Naive thymus-derived CD4-positive, alpha-beta T cell (primary cell): ENCODE measurements around the gene PRL. TPM values are rescaled to one million over a fixed set of nuclear protein-coding genes. Genes with fewer than 3 reads are reported as not detected.

ENCODE experiments used
- ATAC-seq: fragments of 150-1000 bp; cut with Tn5 transposase; 2 replicates; pipeline ENCODE4 v1.10.0; 2021; ENCODE audit warnings: mild to moderate bottlenecking, moderate library complexity
- CTCF ChIA-PET: fragments of 350-600 bp; sonication (Branson Sonifier 250); formaldehyde crosslinking; loops from one replicate; lab custom pipeline; 2021; ENCODE audit warnings: antibody characterized with exemption; lab: Charles Lee
- POLR2A ChIA-PET: fragments of 350-600 bp; sonication (Branson Sonifier 250); formaldehyde crosslinking; loops from one replicate; lab custom pipeline; 2021; ENCODE audit warnings: antibody characterized with exemption, inconsistent platforms; lab: Charles Lee
- DNase-seq, 9 donors: peaks; one replicate each; pipeline versions ENCODE4 v3.0.0 to v3.0.0-alpha.2; 2020 to 2022; ENCODE audit warnings: mixed read lengths in 1 of 9
- H3K27ac ChIP-seq: one replicate; pipeline ENCODE4 v1.7.0; 2013; ENCODE audit warnings: mild to moderate bottlenecking, low read depth, low read length, moderate library complexity
- H3K27me3 ChIP-seq, 2 donors: one replicate each; pipeline ENCODE4 v1.7.0; 2013; ENCODE audit warnings: low read length in 2 of 2, mild to moderate bottlenecking in 2 of 2, moderate library complexity in 2 of 2; ENCODE audit not compliant: control insufficient read depth in 2 of 2, insufficient read depth in 2 of 2
- H3K36me3 ChIP-seq, 3 experiments: 1 replicate in 2 of 3; 2 replicates in 1 of 3; pipeline ENCODE4 v1.7.0; 2013; ENCODE audit warnings: low read length in 3 of 3, mild to moderate bottlenecking in 3 of 3, moderate library complexity in 1 of 3; ENCODE audit not compliant: insufficient read depth in 3 of 3, control insufficient read depth in 2 of 3
- H3K4me1 ChIP-seq, 2 donors: one replicate each; pipeline ENCODE4 v1.7.0; 2013; ENCODE audit warnings: low read length in 2 of 2, mild to moderate bottlenecking in 2 of 2, moderate library complexity in 1 of 2; ENCODE audit not compliant: control insufficient read depth in 2 of 2, insufficient read depth in 2 of 2
- H3K4me3 ChIP-seq: 2 replicates; pipeline ENCODE4 v1.7.0; 2013; ENCODE audit warnings: mild to moderate bottlenecking, low read length
- H3K9me3 ChIP-seq, 3 experiments: 1 replicate in 2 of 3; 2 replicates in 1 of 3; pipeline ENCODE4 v1.7.0; 2013; ENCODE audit warnings: low read length in 3 of 3; ENCODE audit not compliant: control insufficient read depth in 2 of 3
- H3K27ac Mint-ChIP-seq, 9 donors: one replicate each; pipeline ENCODE4 v1.8.0; 2020 to 2022; ENCODE audit warnings: mixed read lengths in 9 of 9, mild to moderate bottlenecking in 8 of 9, moderate library complexity in 5 of 9, inconsistent platforms in 2 of 9
- H3K27me3 Mint-ChIP-seq, 5 donors: one replicate each; pipeline ENCODE4 v1.8.0; 2021 to 2022; ENCODE audit warnings: mixed read lengths in 5 of 5, mild to moderate bottlenecking in 1 of 5
- H3K36me3 Mint-ChIP-seq, 5 donors: one replicate each; pipeline ENCODE4 v1.8.0; 2020 to 2022; ENCODE audit warnings: mixed read lengths in 5 of 5, mild to moderate bottlenecking in 3 of 5, inconsistent platforms in 1 of 5
- H3K4me1 Mint-ChIP-seq, 7 donors: one replicate each; pipeline ENCODE4 v1.8.0; 2020 to 2022; ENCODE audit warnings: mixed read lengths in 7 of 7, mild to moderate bottlenecking in 3 of 7, inconsistent platforms in 1 of 7
- H3K4me3 Mint-ChIP-seq, 10 donors: one replicate each; pipeline ENCODE4 v1.8.0; 2020 to 2022; ENCODE audit warnings: mild to moderate bottlenecking in 10 of 10, mixed read lengths in 10 of 10, moderate library complexity in 6 of 10, inconsistent platforms in 2 of 10
- H3K9me3 Mint-ChIP-seq, 11 donors: one replicate each; pipeline ENCODE4 v1.8.0; 2020 to 2022; ENCODE audit warnings: mixed read lengths in 11 of 11, mild to moderate bottlenecking in 4 of 11, inconsistent platforms in 1 of 11, moderate library complexity in 1 of 11
- intact Hi-C, 2 donors: fragments of 100-400 bp; cut with micrococcal nuclease; formaldehyde crosslinking; loops; one replicate each; pipeline ENCODE4 v1.15.1; 2023
- polyA plus RNA-seq, 2 donors: library from polyadenylated mRNA; unstranded; fragments of 300-500 nt; fragmentation: Illumina TruSeq; gene quantifications; one replicate each; pipeline ENCODE4 v1.2.3, GENCODE V29; 2021
- total RNA-seq, 6 experiments: library from RNA in 5 of 6; stranded (reverse) in 5 of 6; gene quantifications; 1 replicate in 5 of 6; 2 replicates in 1 of 6; pipeline ENCODE4 v1.2.3 and lab custom pipeline; 2021 to 2026

The PRL gene
- total and polyA plus RNA-seq, 7 experiments from 2014 or later, result not detected

GRCh38 chr6:22328474-22328873, 31.6 kb upstream of the PRL start:
- Mint-ChIP-seq H3K27me3 (no peaks in the 10 kb centered on the region), H3K27ac (no peak overlapping the region), H3K4me3 (no peak overlapping the region), H3K9me3 (peaks cover 0 to 7% (median 0%) of the 10 kb centered on the region in 11 donors), H3K36me3 (peaks cover 0 to 6% (median 0%) of the 10 kb centered on the region in 5 donors), H3K4me1 (peaks cover 0 to 1% (median 0%) of the 10 kb centered on the region in 7 donors)
- DNase-seq, result no peak
- Histone ChIP-seq H3K4me1 (no peaks in the 10 kb centered on the region), H3K4me3 (no peak overlapping the region), H3K27ac (no peak overlapping the region), H3K9me3 (no peaks in the 10 kb centered on the region), H3K36me3 (no peaks in the 10 kb centered on the region), H3K27me3 (no peaks in the 10 kb centered on the region)
- no peak for ATAC-seq
- POLR2A ChIA-PET, result no interaction called here
- CTCF ChIA-PET, result no interaction called here
- intact Hi-C loops, result no loop called here

GRCh38 chr6:22327881-22328280, 31.0 kb upstream of the PRL start:
- H3K27ac ChIP-seq, result no peak overlapping the region
- H3K4me3 ChIP-seq, result no peak overlapping the region
- no peaks in the 10 kb centered on the region for H3K9me3 ChIP-seq
- POLR2A ChIA-PET, result no interaction called here
- CTCF ChIA-PET, result no interaction called here
- no peak overlapping the region for H3K27ac Mint-ChIP-seq
- H3K36me3 Mint-ChIP-seq, result peaks cover 0 to 6% (median 0%) of the 10 kb centered on the region in 5 donors
- H3K27me3 Mint-ChIP-seq, result no peaks in the 10 kb centered on the region
- no peaks in the 10 kb centered on the region for H3K36me3 ChIP-seq
- ATAC-seq, result no peak
- DNase-seq, result no peak
- H3K27me3 ChIP-seq, result no peaks in the 10 kb centered on the region
- intact Hi-C loops, result no loop called here
- H3K4me1 Mint-ChIP-seq, result peaks cover 0 to 1% (median 0%) of the 10 kb centered on the region in 7 donors
- no peaks in the 10 kb centered on the region for H3K4me1 ChIP-seq
- no peak overlapping the region for H3K4me3 Mint-ChIP-seq
- H3K9me3 Mint-ChIP-seq, result peaks cover 0 to 7% (median 0%) of the 10 kb centered on the region in 11 donors

DNA sequence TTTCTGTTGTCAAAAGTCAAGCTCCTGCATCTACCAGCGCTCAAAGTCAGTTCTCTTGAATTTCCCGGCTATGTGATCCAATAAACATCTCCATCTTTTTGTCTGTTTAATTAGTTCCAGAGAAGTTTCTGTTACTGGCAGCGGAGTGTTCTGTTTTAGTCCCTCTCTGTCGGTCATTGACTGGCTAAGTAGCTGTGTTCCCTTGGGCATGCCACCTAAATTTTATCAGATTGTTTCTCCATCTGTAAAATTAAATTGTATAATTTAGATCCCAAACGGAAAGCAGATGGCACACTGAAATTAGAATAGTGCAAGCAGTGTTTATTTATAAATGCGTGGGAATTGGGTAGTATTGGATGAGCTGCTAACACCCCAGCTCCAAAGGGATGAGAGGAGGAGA, 29.7 kb upstream of the PRL start:
- Histone ChIP-seq H3K27me3 (no peaks in the 10 kb centered on the region), H3K36me3 (no peaks in the 10 kb centered on the region), H3K27ac (no peak overlapping the region), H3K4me1 (no peaks in the 10 kb centered on the region), H3K4me3 (no peak overlapping the region), H3K9me3 (no peaks in the 10 kb centered on the region)
- DNase-seq (no peak), ATAC-seq (no peak)
- Mint-ChIP-seq H3K27me3 (no peaks in the 10 kb centered on the region), H3K27ac (no peak overlapping the region), H3K4me3 (no peak overlapping the region), H3K4me1 (peaks cover 0 to 1% (median 0%) of the 10 kb centered on the region in 7 donors), H3K9me3 (peaks cover 0 to 7% (median 0%) of the 10 kb centered on the region in 11 donors), H3K36me3 (peaks cover 0 to 6% (median 0%) of the 10 kb centered on the region in 5 donors)
- POLR2A ChIA-PET, result no interaction called here
- CTCF ChIA-PET, result no interaction called here
- intact Hi-C loops, result no loop called here

GRCh38 chr6:22325481-22325880, 28.6 kb upstream of the PRL start:
- no peaks in the 10 kb centered on the region for H3K36me3 ChIP-seq
- no peaks in the 10 kb centered on the region for H3K4me1 ChIP-seq
- no peaks in the 10 kb centered on the region for H3K9me3 ChIP-seq
- no peak for DNase-seq
- ChIA-PET POLR2A (no interaction called here), CTCF (no interaction called here)
- ATAC-seq, result no peak
- H3K27me3 ChIP-seq, result no peaks in the 10 kb centered on the region
- intact Hi-C loops, result no loop called here
- no peak overlapping the region for H3K27ac ChIP-seq
- Mint-ChIP-seq H3K27ac (no peak overlapping the region), H3K36me3 (peaks cover 0 to 6% (median 0%) of the 10 kb centered on the region in 5 donors), H3K4me3 (no peak overlapping the region), H3K4me1 (peaks cover 0 to 1% (median 0%) of the 10 kb centered on the region in 7 donors), H3K9me3 (peaks cover 0 to 7% (median 0%) of the 10 kb centered on the region in 11 donors), H3K27me3 (no peaks in the 10 kb centered on the region)
- no peak overlapping the region for H3K4me3 ChIP-seq

DNA sequence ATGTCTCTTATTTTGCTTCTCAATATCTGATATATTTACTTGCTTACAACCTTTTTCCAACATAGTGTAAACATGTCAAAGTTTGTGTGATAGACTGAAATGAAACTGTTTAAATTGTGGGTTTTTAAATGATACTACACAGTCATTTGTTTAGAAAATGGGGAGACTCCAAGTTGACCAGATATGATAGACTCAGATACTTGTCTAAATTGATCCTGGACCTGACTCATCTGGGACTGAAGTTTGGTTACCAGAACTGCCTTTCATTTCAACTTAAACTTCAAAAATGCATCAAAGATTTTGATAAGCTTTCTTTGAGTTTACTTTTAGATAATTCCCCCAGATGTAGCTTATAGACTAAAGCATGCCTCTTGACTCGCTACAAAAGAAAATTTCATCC, 27.0 kb upstream of the PRL start:
- H3K9me3 ChIP-seq, result no peaks in the 10 kb centered on the region
- Mint-ChIP-seq H3K9me3 (peaks cover 0 to 4% (median 0%) of the 10 kb centered on the region in 11 donors), H3K27ac (no peak overlapping the region), H3K36me3 (no peaks in the 10 kb centered on the region), H3K4me3 (no peak overlapping the region), H3K27me3 (no peaks in the 10 kb centered on the region), H3K4me1 (peaks cover 0 to 1% (median 0%) of the 10 kb centered on the region in 7 donors)
- H3K27me3 ChIP-seq, result no peaks in the 10 kb centered on the region
- POLR2A ChIA-PET, result no interaction called here
- H3K4me1 ChIP-seq, result no peaks in the 10 kb centered on the region
- no peak overlapping the region for H3K27ac ChIP-seq
- intact Hi-C loops, result no loop called here
- DNase-seq (no peak), ATAC-seq (no peak)
- H3K4me3 ChIP-seq, result no peak overlapping the region
- no peaks in the 10 kb centered on the region for H3K36me3 ChIP-seq
- CTCF ChIA-PET, result no interaction called here

DNA sequence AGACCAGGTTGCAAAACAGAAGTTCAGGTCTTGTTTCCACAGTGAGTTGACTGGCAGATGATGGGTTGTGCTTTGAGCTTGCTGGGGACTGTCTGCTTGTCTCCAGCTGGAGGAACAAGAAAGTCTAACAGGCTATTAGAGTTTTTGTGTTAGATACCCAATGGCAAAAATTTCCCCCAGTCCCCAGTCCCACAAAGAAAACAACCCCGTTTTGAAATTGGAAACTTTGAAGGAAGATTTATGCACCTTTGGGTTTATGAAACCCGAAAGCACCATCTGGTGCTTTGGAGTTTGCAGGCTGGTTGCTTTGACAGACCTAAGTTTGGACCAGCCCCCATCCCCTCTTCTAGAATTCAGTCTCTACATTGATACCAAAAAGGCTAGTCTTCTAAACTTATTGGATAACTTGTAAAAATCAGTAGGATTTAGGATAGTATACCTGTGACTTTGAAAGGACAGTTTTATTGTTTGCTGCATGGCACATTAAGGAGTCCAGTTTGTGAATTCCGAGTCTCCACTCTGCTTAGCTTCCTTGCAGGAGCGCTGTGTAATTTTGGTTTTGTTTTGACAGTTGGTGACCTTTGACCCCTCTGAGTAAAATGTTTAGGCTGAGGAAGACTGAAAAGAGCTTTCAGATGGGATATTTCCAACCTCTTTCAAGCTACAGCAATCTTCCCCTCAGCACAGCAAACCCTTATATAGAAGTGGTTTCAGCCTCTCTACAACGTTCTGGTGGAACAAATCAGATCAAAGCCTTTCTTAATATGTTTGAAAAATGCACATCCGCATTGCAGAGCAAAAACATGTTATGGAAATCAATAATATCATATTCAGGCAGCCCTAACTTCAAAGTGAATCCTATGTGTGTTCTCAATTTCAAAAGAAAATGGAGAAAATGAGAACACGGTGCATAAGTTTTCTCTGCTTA, 25.5 kb upstream of the PRL start:
- no peaks in the 10 kb centered on the region for H3K27me3 Mint-ChIP-seq
- DNase-seq, result no peak
- H3K27ac Mint-ChIP-seq, result no peak overlapping the region
- no peaks in the 10 kb centered on the region for H3K27me3 ChIP-seq
- no peak for ATAC-seq
- no peak overlapping the region for H3K4me3 Mint-ChIP-seq
- intact Hi-C loops, result no loop called here
- H3K4me1 ChIP-seq, result no peaks in the 10 kb centered on the region
- no peaks in the 10 kb centered on the region for H3K9me3 ChIP-seq
- ChIA-PET POLR2A (no interaction called here), CTCF (no interaction called here)
- no peak overlapping the region for H3K27ac ChIP-seq
- no peaks in the 10 kb centered on the region for H3K36me3 ChIP-seq
- no peak overlapping the region for H3K4me3 ChIP-seq
- H3K9me3 Mint-ChIP-seq, result peaks cover 0 to 5% (median 0%) of the 10 kb centered on the region in 11 donors
- H3K4me1 Mint-ChIP-seq, result peaks cover 0 to 1% (median 0%) of the 10 kb centered on the region in 7 donors
- no peaks in the 10 kb centered on the region for H3K36me3 Mint-ChIP-seq

GRCh38 chr6:22320750-22321149, 23.9 kb upstream of the PRL start:
- intact Hi-C loops, result no loop called here
- Histone ChIP-seq H3K27me3 (no peaks in the 10 kb centered on the region), H3K4me1 (no peaks in the 10 kb centered on the region), H3K9me3 (no peaks in the 10 kb centered on the region), H3K4me3 (no peak overlapping the region), H3K36me3 (no peaks in the 10 kb centered on the region), H3K27ac (no peak overlapping the region)
- no peak for DNase-seq
- no peak for ATAC-seq
- Mint-ChIP-seq H3K4me1 (no peaks in the 10 kb centered on the region), H3K27ac (no peak overlapping the region), H3K27me3 (no peaks in the 10 kb centered on the region), H3K4me3 (no peak overlapping the region), H3K9me3 (peaks cover 0 to 8% (median 0%) of the 10 kb centered on the region in 11 donors), H3K36me3 (no peaks in the 10 kb centered on the region)
- CTCF ChIA-PET, result no interaction called here
- POLR2A ChIA-PET, result no interaction called here
